HG02642 (cell line): ENCODE data around the gene CD180.

ENCODE experiments used
- ATAC-seq: cut with Tn5 transposase; IDR thresholded peaks from one replicate; pipeline ENCODE4 v1.9.1; 2021; ENCODE audit warnings: mild to moderate bottlenecking; ENCODE audit not compliant: unreplicated experiment, poor library complexity

CD180 gene

GRCh38 chr5:67139030-67139429 is 57.6 kb downstream of the CD180 start:
- no peak for ATAC-seq

GRCh38 chr5:67135381-67135984 is 61.1 kb downstream of the CD180 start:
- ATAC-seq, result no peak

GRCh38 chr5:67133776-67134175 is 62.8 kb downstream of the CD180 start:
- no peak for ATAC-seq

- ATAC-seq, result no peak
Measured at GRCh38 chr5:67133217-67133616, 63.4 kb downstream of the CD180 start.

DNA sequence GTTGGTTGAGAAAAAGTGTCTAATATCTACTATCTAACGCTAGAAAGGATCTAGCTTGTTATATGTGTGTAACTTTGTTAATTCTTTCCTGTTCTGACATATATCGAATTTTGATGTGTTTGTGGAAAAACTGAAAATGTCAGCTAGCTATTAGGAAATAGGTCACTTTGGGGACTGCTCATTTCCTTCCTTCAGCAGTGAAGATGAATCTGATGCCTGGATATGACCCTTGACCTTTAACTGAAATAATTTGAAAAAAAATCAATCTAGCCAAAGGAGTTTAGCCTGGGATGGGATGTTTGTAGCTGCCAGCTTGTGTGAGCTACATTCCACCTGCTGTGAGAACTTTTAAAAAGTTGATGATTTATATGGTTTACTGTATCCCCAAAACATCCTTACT is 66.8 kb downstream of the CD180 start:
- ATAC-seq, result no peak
